ENCODE data around the gene OR9Q1. TPM values are rescaled to one million over a fixed set of nuclear protein-coding genes. Genes with fewer than 3 reads are reported as not detected.

The OR9Q1 gene
- not detected in 5 replicates for total RNA-seq (2022; extraction: Qiagen RNA extraction)

GRCh38 chr11:58023435-58023931, at the start of gene OR9Q1:
Gene OR9Q1, plus strand, starts transcription at chr11:58023881. Its CDS starts 155,564 bp downstream, at chr11:58179445.

GRCh38 chr11:58030653-58031052, 7.0 kb downstream of the OR9Q1 start, which contains the start of gene OR6Q1:
Gene OR6Q1, plus strand, starts transcription at chr11:58030953. Its CDS starts 0 bp downstream, at chr11:58030953.

GRCh38 chr11:58125469-58125868, 101.8 kb downstream of the OR9Q1 start, which contains the start of gene OR9I1:
Gene OR9I1, minus strand, starts transcription at chr11:58125530. Its CDS starts 6,086 bp downstream, at chr11:58119444.

DNA sequence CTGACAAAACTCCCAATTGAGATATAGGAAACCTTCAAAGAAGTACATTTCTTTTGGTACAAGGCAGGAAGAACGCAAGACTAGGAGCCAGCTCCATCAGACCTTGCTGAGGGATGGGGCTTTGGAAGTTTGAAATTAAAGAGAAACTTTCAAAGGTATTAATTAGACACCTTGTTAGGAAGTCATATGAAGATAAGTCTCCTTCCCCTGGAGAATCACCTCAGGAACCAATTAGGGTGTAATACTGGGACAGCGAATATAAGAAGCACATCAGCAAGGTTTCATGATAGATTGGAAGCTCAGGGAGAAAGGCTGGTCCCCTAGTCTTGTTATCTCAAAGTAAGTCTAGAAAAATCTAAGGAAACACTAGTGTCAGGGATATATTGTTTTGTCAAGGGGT, 165.1 kb downstream of the OR9Q1 start, which contains the start of gene OR9Q2:
TSS of gene OR9Q2 (plus strand) at position 301 of the 400 bp plus-strand sequence. CDS start 1,421 bp downstream, outside the sequence.

GRCh38 chr11:58204042-58204441, 180.4 kb downstream of the OR9Q1 start, which contains the start of gene OR1S2:
Gene OR1S2, minus strand, starts transcription at chr11:58204142. Its CDS starts 0 bp downstream, at chr11:58204142.

GRCh38 chr11:58212420-58212819, 188.7 kb downstream of the OR9Q1 start, which contains the start of gene OR1S1:
Gene OR1S1, plus strand, starts transcription at chr11:58212720.

Other genes with a start within 250 kb of the OR9Q1 start
- not detected in 5 replicates for gene OR6Q1, start 7.1 kb downstream of the OR9Q1 start, total RNA-seq (2022; extraction: Qiagen RNA extraction)
- not detected in 5 replicates for gene OR9I1, start 101.6 kb downstream of the OR9Q1 start, total RNA-seq (2022; extraction: Qiagen RNA extraction)
- not detected in 5 replicates for gene OR9Q2, start 165.2 kb downstream of the OR9Q1 start, total RNA-seq (2022; extraction: Qiagen RNA extraction)
- not detected in 5 replicates for gene OR1S2, start 180.3 kb downstream of the OR9Q1 start, total RNA-seq (2022; extraction: Qiagen RNA extraction)
- not detected in 5 replicates for gene OR1S1, start 188.8 kb downstream of the OR9Q1 start, total RNA-seq (2022; extraction: Qiagen RNA extraction)
- gene OR10Q1, start 205.0 kb downstream of the OR9Q1 start, total RNA-seq (2022; extraction: Qiagen RNA extraction) = not detected in 5 replicates
- gene OR10W1, start 244.4 kb downstream of the OR9Q1 start, total RNA-seq (2022; extraction: Qiagen RNA extraction) = not detected in 5 replicates

All from A549 treated with AZD2906 at 1 μM for 4 hours (cell line).